K562 (cell line): Measurements from ENCODE around the gene KRT76. TPM values are rescaled to one million over a fixed set of nuclear protein-coding genes. Genes with fewer than 3 reads are reported as not detected.

ENCODE experiments used
- ATAC-seq: fragments of 200-7000 bp; cut with Tn5 transposase; 3 replicates; pipeline ENCODE4 v1.9.1; 2020; ENCODE audit warnings: moderate library complexity
- BruUV-seq: library from RNA; stranded (reverse); fragments of 400-500 nt; replicated peaks from 2 replicates; lab custom pipeline; 2021; lab: Mats Ljungman, UMichigan
- CTCF ChIA-PET: fragments of 300-600 bp; formaldehyde crosslinking; extraction: SDS; loops from one replicate; lab custom pipeline; 2021; ENCODE audit warnings: low intra/inter-chr PET ratio; lab: Yijun Ruan, JAX
- POLR2A ChIA-PET: fragments of 300-600, 350-650 bp; sonication (Branson Sonifier 250); formaldehyde crosslinking; extraction: SDS; loops from one replicate; lab custom pipeline; 2021; ENCODE audit warnings: antibody characterized with exemption, inconsistent platforms; lab: Yijun Ruan, JAX
- DNase-seq, 4 experiments: peaks; one replicate each; pipeline versions ENCODE4 v3.0.0 to v3.0.0-alpha.2; 2011 to 2018; ENCODE audit warnings: low spot score in 3 of 4, mixed read lengths in 3 of 4; ENCODE audit errors: extremely low read depth in 1 of 4
- FAIRE-seq: peaks from 2 replicates; lab custom pipeline; 2011; peaks lifted over from hg19 to GRCh38; lab: Jason Lieb, UNC
- H2AFZ ChIP-seq: 2 replicates; pipeline ENCODE4 v1.6.0; 2011; ENCODE audit warnings: low read depth, low read length, control low read depth, inconsistent platforms
- H3K27ac ChIP-seq: fragments of 200-600 bp; 3 replicates; pipeline ENCODE4 v1.8.0; 2011; ENCODE audit warnings: low read depth, mild to moderate bottlenecking, control low read depth, inconsistent platforms, low read length, moderate library complexity, mixed read lengths; ENCODE audit errors: extremely low read depth
- H3K27me3 ChIP-seq, 2 experiments: fragments of 300-600 bp in 1 of 2; 2 replicates in 1 of 2; 3 replicates in 1 of 2; pipeline versions ENCODE4 v1.6.0 to v1.8.0; 2011; ENCODE audit warnings: inconsistent platforms in 2 of 2, low read length in 2 of 2, mild to moderate bottlenecking in 1 of 2, mixed read lengths in 1 of 2, moderate library complexity in 1 of 2; ENCODE audit not compliant: control insufficient read depth in 2 of 2, insufficient read depth in 2 of 2
- H3K36me3 ChIP-seq: fragments of 300-600 bp; 3 replicates; pipeline ENCODE4 v1.8.0; 2011; ENCODE audit warnings: mild to moderate bottlenecking, low read length, inconsistent platforms; ENCODE audit not compliant: control insufficient read depth, insufficient read depth
- H3K4me1 ChIP-seq, 2 experiments: fragments of 200-600 bp in 1 of 2; replicated peaks in 1 of 2; 2 replicates in 1 of 2; 3 replicates in 1 of 2; pipeline versions ENCODE4 v1.5.1 to v1.8.0; 2011; ENCODE audit warnings: inconsistent platforms in 2 of 2, low read length in 2 of 2, mild to moderate bottlenecking in 1 of 2, mixed read lengths in 1 of 2, moderate library complexity in 1 of 2; ENCODE audit not compliant: control insufficient read depth in 2 of 2, insufficient read depth in 2 of 2
- H3K4me2 ChIP-seq: 2 replicates; pipeline ENCODE4 v1.6.1; 2011; ENCODE audit warnings: low read length, control low read depth, inconsistent platforms, mixed read lengths; ENCODE audit not compliant: insufficient read depth
- H3K4me3 ChIP-seq: fragments of 200-600 bp; sonication (generic), shearing (Covaris generic); 2 replicates; pipeline ENCODE4 v1.5.1; 2016; ENCODE audit warnings: control low read depth, inconsistent platforms
- H3K79me2 ChIP-seq: fragments of 200-600 bp; 3 replicates; pipeline ENCODE4 v1.8.0; 2011; ENCODE audit warnings: low read length, inconsistent platforms; ENCODE audit not compliant: control insufficient read depth, insufficient read depth
- H3K9ac ChIP-seq, 2 experiments: 2 replicates each; pipeline versions ENCODE4 v1.6.0 to v1.6.1; 2011; ENCODE audit warnings: low read depth in 2 of 2, low read length in 2 of 2, control low read depth in 1 of 2, inconsistent platforms in 1 of 2, mild to moderate bottlenecking in 1 of 2, mixed read lengths in 1 of 2; ENCODE audit not compliant: insufficient read depth in 1 of 2
- H3K9me1 ChIP-seq: one replicate; pipeline ENCODE4 v1.6.0; 2011; ENCODE audit warnings: inconsistent platforms, mild to moderate bottlenecking, low read length, moderate library complexity; ENCODE audit not compliant: control insufficient read depth, insufficient read depth
- H3K9me3 ChIP-seq: replicated peaks from 2 replicates; pipeline ENCODE4 v1.5.1; 2011; ENCODE audit warnings: low read depth, low read length, inconsistent platforms; ENCODE audit not compliant: control insufficient read depth, insufficient read depth
- H4K20me1 ChIP-seq: replicated peaks from 2 replicates; pipeline ENCODE4 v1.6.1; 2011; ENCODE audit warnings: low read length, inconsistent platforms, mixed read lengths; ENCODE audit not compliant: control insufficient read depth, insufficient read depth
- HIVEP1 ChIP-seq: fragments of 250-450 bp; sonication (Bioruptor Pico); IDR thresholded peaks from 2 replicates; pipeline ENCODE4 v1.4.0; 2020; ENCODE audit warnings: mild to moderate bottlenecking
- RAD21 ChIP-seq, 2 experiments: fragments of 250-450 bp in 1 of 2; fragments of 450-650 bp in 1 of 2; sonication (Bioruptor Pico) in 1 of 2; formaldehyde crosslinking in 1 of 2; IDR thresholded peaks in 1 of 2; conservative IDR thresholded peaks in 1 of 2; 2 replicates each; pipeline versions ENCODE4 v1.4.0 to v1.8.0; 2020 to 2022; ENCODE audit warnings: mild to moderate bottlenecking in 2 of 2, moderate library complexity in 1 of 2
- RBFOX2 ChIP-seq: fragments of 200-400 bp; formaldehyde crosslinking; IDR thresholded peaks from 2 replicates; pipeline ENCODE4 v1.6.1; 2017; ENCODE audit warnings: low read depth, mild to moderate bottlenecking, low read length, moderate library complexity
- TAF9B ChIP-seq: fragments of 450-650 bp; IDR thresholded peaks from 2 replicates; pipeline ENCODE4 v1.6.1; 2018; ENCODE audit warnings: mild to moderate bottlenecking; ENCODE audit not compliant: partially characterized antibody
- ZBTB1 ChIP-seq: sonication (generic); formaldehyde crosslinking; IDR thresholded peaks from 2 replicates; pipeline ENCODE4 v1.8.1; 2023; ENCODE audit warnings: missing genetic modification reagents, low read depth, mild to moderate bottlenecking, borderline replicate concordance
- ZSCAN32 ChIP-seq: fragments of 450-650 bp; formaldehyde crosslinking; IDR thresholded peaks from 2 replicates; pipeline ENCODE4 v1.4.0; 2020; ENCODE audit warnings: mild to moderate bottlenecking, moderate library complexity
- WGBS: fragments of 100-300 bp; shearing (Covaris generic); methylation state at CpG from one replicate; pipeline ENCODE4 v1.1.6; 2016; ENCODE audit warnings: low coverage, mixed read lengths; ENCODE audit not compliant: insufficient coverage; ENCODE audit errors: missing lambda C conversion rate; 5-methylcytosine and 5-hydroxymethylcytosine counted together
- in situ Hi-C: fragments of 300-500 bp; cut with MboI; formaldehyde crosslinking; loops from 4 replicates; pipeline ENCODE4 v1.15.0; 2018; ENCODE audit warnings: inconsistent platforms, mixed read lengths
- intact Hi-C: fragments of 100-400 bp; cut with micrococcal nuclease; formaldehyde crosslinking; loops from 2 replicates; pipeline ENCODE4 v1.14.2; 2022
- polyA plus RNA-seq, 8 experiments: library from polyadenylated mRNA; depleted of rRNA in 4 of 8; stranded (reverse) in 5 of 8; unstranded in 3 of 8; fragments of >200 nt; fragmentation: Nextera tagmentation in 2 of 8; fragmentation: Illumina TruSeq in 1 of 8; extraction: Ambion mirVana in 2 of 8; extraction: Trizol in 1 of 8; gene quantifications; 2 replicates each; pipeline versions ENCODE4 v1.2.1 to v1.2.3, GENCODE V29; 2011 to 2014; ENCODE audit warnings: inconsistent platforms in 1 of 8, missing spikeins in 1 of 8
- total RNA-seq, 7 experiments: library from RNA; depleted of rRNA in 6 of 7; stranded (reverse); fragments of >200 nt in 6 of 7; fragmentation: Illumina TruSeq in 2 of 7; extraction: Trizol in 2 of 7; gene quantifications; 2 replicates each; pipeline versions ENCODE4 v1.2.1 to v1.2.3, GENCODE V29; 2011 to 2021; ENCODE audit warnings: low replicate concordance in 1 of 7
- TF ChIP-seq, protein P1 (sequence below): fragments of 250-450 bp; sonication (Bioruptor Pico); IDR thresholded peaks from 2 replicates; pipeline ENCODE4 v1.8.0; 2022; ENCODE audit warnings: moderate library complexity, mild to moderate bottlenecking, inconsistent platforms
- TF ChIP-seq, protein P2 (sequence below): sonication (generic); formaldehyde crosslinking; IDR thresholded peaks from 2 replicates; pipeline ENCODE4 v1.8.0; 2022; ENCODE audit warnings: mild to moderate bottlenecking, missing genetic modification reagents
- TF ChIP-seq, protein P3 (sequence below), 3 experiments: IDR thresholded peaks in 2 of 3; conservative IDR thresholded peaks in 1 of 3; 2 replicates each; pipeline ENCODE4 v1.5.1; 2011 to 2012; ENCODE audit warnings: low read length in 3 of 3, mild to moderate bottlenecking in 3 of 3, control low read depth in 2 of 3, improper control_type of control experiment in 1 of 3, inconsistent platforms in 1 of 3, low read depth in 1 of 3, mixed read lengths in 1 of 3, moderate library complexity in 1 of 3; ENCODE audit not compliant: insufficient read depth in 2 of 3
- TF ChIP-seq, protein P4 (sequence below), 2 experiments: fragments of 200-800 bp in 1 of 2; sonication (Bioruptor generic) in 1 of 2; sonication (generic) in 1 of 2; formaldehyde crosslinking in 1 of 2; IDR thresholded peaks in 1 of 2; conservative IDR thresholded peaks in 1 of 2; 2 replicates each; pipeline versions ENCODE4 v1.5.0 to v1.6.1; 2016 to 2020; ENCODE audit warnings: missing compliant biosample characterization in 1 of 2, missing genetic modification characterization in 1 of 2, missing genetic modification reagents in 1 of 2

The KRT76 gene
- total and polyA plus RNA-seq, 9 of the 15 experiments (the other 6 are each of a cell fraction or from before 2014, with no cell fraction given): not detected

DNA sequence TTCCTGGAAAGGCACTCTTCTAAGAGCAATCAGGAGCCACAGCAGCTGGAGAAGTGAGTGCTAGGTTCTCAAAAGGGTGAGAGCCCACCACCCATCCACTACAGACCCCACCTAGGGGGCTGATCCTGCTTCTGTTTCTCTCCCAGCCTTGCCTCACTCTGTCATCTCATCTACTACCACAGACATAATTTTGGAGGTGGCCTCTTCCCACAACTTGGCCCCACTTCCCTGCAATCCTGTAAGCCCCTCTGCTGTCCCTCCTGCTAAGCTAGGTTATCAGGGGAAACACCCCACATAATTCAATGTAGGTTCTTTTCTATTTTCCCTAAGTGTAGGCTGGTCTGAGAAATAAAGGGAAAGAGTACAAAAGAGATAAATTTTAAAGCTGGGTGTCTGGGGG lies 16.5 kb downstream of the KRT76 start (continued):
- TF ChIP-seq, protein P1, sequence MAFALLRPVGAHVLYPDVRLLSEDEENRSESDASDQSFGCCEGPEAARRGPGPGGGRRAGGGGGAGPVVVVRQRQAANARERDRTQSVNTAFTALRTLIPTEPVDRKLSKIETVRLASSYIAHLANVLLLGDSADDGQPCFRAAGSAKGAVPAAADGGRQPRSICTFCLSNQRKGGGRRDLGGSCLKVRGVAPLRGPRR: no peak
- TF ChIP-seq, protein P2, sequence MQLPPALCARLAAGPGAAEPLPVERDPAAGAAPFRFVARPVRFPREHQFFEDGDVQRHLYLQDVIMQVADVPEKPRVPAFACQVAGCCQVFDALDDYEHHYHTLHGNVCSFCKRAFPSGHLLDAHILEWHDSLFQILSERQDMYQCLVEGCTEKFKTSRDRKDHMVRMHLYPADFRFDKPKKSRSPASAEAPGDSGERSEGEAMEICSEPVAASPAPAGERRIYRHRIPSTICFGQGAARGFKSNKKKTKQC (CRISPR knock-in tag): no peak
- TF ChIP-seq TAF9B (no peak), RBFOX2 (no peak), ZBTB1 (CRISPR knock-in tag) (no peak), ZSCAN32 (CRISPR knock-in tag) (no peak)
- TF ChIP-seq, all 486 proteins: peak for 0

DNA sequence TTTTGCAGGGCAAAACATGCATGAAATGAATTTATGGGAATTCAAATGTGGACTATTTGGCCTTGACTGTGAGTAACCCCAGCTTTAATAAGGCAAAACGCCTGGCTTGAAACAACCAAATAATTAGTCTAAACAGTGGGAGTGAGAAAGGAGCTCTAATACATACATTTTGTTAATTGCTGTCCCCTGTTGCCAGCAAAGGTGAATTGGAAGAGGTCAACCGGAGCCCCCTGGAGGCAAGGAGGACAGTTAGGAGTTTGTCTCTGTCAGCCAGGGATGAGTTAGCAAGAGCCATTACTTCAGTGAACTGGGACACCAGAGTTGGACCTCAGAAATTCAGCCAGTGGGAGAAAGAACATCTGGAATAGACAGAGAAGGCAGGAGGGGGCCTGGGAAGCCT lies 17.4 kb downstream of the KRT76 start:
- no peak for FAIRE-seq
- H3K4me2 ChIP-seq: no peak overlapping the region
- no peak for ATAC-seq
- H3K27ac ChIP-seq: no peak overlapping the region
- ChIA-PET POLR2A (interaction anchor here (0.7 kb wide), 1 partner anchor 14 kb away, joined by 3 read pairs; no protein-coding TSS in a partner anchor), CTCF (no interaction called here)
- TF ChIP-seq, protein P3, sequence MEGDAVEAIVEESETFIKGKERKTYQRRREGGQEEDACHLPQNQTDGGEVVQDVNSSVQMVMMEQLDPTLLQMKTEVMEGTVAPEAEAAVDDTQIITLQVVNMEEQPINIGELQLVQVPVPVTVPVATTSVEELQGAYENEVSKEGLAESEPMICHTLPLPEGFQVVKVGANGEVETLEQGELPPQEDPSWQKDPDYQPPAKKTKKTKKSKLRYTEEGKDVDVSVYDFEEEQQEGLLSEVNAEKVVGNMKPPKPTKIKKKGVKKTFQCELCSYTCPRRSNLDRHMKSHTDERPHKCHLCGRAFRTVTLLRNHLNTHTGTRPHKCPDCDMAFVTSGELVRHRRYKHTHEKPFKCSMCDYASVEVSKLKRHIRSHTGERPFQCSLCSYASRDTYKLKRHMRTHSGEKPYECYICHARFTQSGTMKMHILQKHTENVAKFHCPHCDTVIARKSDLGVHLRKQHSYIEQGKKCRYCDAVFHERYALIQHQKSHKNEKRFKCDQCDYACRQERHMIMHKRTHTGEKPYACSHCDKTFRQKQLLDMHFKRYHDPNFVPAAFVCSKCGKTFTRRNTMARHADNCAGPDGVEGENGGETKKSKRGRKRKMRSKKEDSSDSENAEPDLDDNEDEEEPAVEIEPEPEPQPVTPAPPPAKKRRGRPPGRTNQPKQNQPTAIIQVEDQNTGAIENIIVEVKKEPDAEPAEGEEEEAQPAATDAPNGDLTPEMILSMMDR (IDR thresholded peaks at IDR 0.05 in 2 of 3, conservative IDR thresholded peaks at IDR 0.05 in 1 of 3; ENCODE audit: insufficient read depth in 2 of 3, low read depth in 1 of 3, low read length in 3 of 3): peak in 2 of 3 experiments; percentile 15 to 26; a peak in 3 of 6 replicates
- peak in 1 of 2 experiments; percentile 16; a peak in 1 of 4 replicates for TF ChIP-seq RAD21 (CRISPR knock-in tag; conservative IDR thresholded peaks at IDR 0.05 in 1 of 2, IDR thresholded peaks at IDR 0.05 in 1 of 2)
- TF ChIP-seq, protein P4, sequence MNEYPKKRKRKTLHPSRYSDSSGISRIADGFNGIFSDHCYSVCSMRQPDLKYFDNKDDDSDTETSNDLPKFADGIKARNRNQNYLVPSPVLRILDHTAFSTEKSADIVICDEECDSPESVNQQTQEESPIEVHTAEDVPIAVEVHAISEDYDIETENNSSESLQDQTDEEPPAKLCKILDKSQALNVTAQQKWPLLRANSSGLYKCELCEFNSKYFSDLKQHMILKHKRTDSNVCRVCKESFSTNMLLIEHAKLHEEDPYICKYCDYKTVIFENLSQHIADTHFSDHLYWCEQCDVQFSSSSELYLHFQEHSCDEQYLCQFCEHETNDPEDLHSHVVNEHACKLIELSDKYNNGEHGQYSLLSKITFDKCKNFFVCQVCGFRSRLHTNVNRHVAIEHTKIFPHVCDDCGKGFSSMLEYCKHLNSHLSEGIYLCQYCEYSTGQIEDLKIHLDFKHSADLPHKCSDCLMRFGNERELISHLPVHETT (CRISPR knock-in tag; conservative IDR thresholded peaks at IDR 0.05 in 1 of 2, IDR thresholded peaks at IDR 0.05 in 1 of 2): no peak
- TF ChIP-seq HIVEP1 (CRISPR knock-in tag): no peak
- no peak overlapping the region for H2AFZ ChIP-seq
- no peaks in the 10 kb centered on the region; a peak in 1 of 5 replicates for H3K27me3 ChIP-seq
- peaks cover 3% of the 10 kb centered on the region for H3K9me3 ChIP-seq
- H3K4me1 ChIP-seq: no peaks in the 10 kb centered on the region
- peak in 1 of 4 experiments; percentile 8 for DNase-seq
- BruUV-seq: no TSS peak
- no peaks in the 10 kb centered on the region for H3K9me1 ChIP-seq
- no peaks in the 10 kb centered on the region for H3K36me3 ChIP-seq
- WGBS: 0% methylated on average over 2 of the region's 2 CpGs
- intact Hi-C loops: no loop called here
- H4K20me1 ChIP-seq: no peaks in the 10 kb centered on the region
- in situ Hi-C loops: no loop called here
- H3K9ac ChIP-seq: no peak overlapping the region
- H3K4me3 ChIP-seq: no peak overlapping the region
- H3K79me2 ChIP-seq: no peaks in the 10 kb centered on the region
